ENCODE measurements around the gene IER3IP1.

- TF ChIP-seq MXI1 (conservative IDR thresholded peaks at IDR 0.05; ENCODE audit: poor library complexity, severe bottlenecking) (no peak), EZH2 (IDR thresholded peaks at IDR 0.05; ENCODE audit: borderline replicate concordance, insufficient read depth, low read length, poor library complexity, severe bottlenecking) (no peak), CTCF (IDR thresholded peaks at IDR 0.05; ENCODE audit: poor library complexity, severe bottlenecking) (no peak), TAF1 (IDR thresholded peaks at IDR 0.05; ENCODE audit: low read depth) (no peak), EP300 (conservative IDR thresholded peaks at IDR 0.05; ENCODE audit: poor library complexity, severe bottlenecking) (no peak), RAD21 (conservative IDR thresholded peaks at IDR 0.05) (no peak), SMC3 (conservative IDR thresholded peaks at IDR 0.05; ENCODE audit: poor library complexity) (no peak), POLR2AphosphoS5 (IDR thresholded peaks at IDR 0.05) (no peak)
These were observed 27.7 kb upstream of the IER3IP1 start for GRCh38 chr18:47203626-47204464.
